ENCODE measurements around the gene NID2.

NID2 gene

GRCh38 chr14:52023518-52023917, 45.3 kb downstream of the NID2 start:
- DNase-seq: no peak

- DNase-seq: no peak
Measured at GRCh38 chr14:52021957-52022600, 46.8 kb downstream of the NID2 start.

DNA sequence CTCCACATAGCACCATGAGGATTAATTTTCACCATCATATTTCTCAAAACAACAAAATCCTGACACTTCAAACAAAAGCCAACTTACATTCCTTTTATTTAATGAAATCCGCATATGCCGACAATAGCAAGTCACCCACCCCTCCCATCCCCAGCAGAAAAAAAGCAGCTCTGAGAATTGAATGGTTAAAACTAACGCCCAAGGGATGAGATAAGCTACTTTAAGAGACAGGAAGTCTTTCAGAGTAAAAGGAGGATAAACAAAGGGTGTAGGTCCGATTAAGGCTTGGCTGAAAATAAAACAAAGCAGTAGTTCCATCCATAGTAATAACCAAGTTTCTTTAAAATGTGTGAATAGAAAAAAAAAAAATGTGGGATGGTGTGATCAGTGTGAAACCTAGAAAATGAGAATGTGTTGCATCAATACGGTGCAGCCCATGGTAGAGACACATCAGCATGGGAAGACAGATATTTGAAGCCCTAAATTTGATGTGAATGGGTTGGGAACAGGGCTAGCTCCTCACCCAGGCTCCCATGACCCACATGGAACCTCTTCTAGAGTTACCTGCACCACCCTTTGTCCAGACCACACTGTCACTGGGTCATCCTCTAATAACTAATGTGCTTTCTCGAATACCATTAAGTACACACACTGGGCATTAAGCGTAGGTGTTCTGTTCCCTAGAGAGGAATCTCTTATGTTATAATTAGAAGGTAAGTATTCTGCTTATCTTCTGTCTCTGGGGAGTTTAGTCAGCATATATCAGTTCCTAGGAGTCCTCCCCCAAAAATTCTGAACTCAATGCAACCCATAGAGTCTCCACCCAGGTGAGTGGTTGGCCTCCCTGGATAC, 47.8 kb downstream of the NID2 start:
- DNase-seq: no peak

- no peak for DNase-seq
Measured at GRCh38 chr14:52020161-52020714, 48.6 kb downstream of the NID2 start.

GRCh38 chr14:52018970-52019369, 49.9 kb downstream of the NID2 start:
- no peak for DNase-seq

DNA sequence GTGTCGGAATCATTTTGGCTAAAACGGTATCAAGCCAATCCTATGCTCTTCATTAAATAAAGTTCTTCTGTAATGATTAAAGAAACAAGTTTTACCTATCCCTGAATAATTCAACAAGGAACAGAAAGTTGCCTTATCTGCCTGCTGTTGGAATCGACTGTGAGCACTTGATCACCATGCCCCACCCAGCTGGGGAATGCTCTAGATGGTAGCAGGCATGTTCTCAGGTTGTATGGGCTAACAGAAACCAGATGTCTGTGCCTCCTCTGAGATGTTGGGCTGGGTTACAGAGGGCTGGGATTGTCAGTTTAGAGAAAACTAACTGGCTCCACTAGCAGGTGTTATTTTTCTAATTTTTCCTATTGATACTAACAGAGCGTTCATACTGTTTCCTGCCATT, 50.6 kb downstream of the NID2 start:
- no peak for DNase-seq

- no peak for DNase-seq
Measured at GRCh38 chr14:52015411-52016030, 53.3 kb downstream of the NID2 start.

DNA sequence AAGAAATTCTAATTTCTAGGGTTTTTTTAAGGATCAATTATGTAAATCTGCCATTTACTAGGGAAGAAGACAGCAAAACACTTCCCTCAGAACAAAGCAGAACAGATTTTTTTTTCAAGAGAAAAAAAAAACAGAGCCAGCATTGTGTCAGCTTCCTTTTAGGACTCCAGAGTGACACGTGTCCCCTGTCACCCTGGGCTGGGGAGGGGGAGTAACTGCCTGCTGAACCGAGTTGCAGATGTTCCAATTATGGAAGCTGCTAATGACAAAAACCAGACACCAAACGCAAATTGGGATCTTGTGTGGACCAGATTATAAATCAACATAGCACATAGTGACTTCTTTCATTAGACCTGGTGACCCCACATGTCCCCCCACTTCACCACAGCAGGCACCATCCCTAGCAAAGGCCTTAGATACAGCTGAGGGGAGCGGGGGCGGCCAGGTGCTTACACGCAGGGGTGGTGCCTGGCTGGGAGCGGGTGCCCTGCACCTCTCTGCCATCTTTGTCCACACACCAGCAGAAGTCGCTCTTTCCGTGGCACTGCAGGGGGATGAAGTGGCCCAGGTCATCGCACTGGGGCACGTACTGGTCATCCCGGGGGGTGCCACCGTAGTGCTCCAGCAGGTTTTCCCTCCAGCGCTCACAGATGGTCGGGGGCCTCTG, 54.1 kb downstream of the NID2 start:
- DNase-seq: no peak

GRCh38 chr14:52013984-52014600, 54.8 kb downstream of the NID2 start:
- DNase-seq: no peak

DNA sequence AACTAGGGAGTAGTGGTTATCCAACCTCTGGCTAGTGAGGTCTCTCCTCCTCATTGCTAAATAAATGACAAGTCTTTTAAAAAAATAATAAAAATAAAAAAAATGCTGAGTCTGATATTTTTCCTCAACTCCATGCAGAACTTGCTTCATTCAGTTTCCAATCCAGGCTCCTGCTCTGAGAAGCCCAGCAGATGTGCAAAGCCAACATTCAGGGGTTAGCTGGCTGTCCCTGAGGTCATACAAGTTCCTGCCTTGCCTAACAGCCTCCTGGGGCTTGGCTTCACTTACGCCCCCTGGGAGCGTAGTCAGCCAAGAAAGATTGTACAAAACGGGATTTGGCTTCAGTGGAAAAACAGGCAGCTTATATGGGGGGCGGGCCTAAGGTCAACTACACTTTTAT, 56.2 kb downstream of the NID2 start:
- DNase-seq: no peak

DNA sequence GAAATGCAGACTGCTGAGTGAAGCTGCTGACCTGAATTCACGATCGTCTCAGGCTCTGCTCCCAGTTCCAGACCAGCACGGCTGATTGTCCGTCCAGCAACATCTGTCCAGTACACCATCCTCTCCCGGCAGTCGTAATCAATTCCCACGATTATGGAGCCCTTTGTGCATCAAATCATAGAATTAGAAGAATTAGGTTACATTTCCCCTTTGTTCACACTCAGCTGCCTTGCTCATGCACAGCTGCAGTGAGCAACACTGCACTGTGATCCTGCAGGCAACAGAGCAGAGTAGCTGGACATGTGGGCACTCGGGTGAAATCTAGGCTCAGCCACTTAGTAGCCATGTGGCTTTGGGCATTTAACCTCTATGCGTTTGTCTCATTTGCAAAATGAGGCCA, 57.3 kb downstream of the NID2 start:
- no peak for DNase-seq

GRCh38 chr14:52010173-52010693, 58.6 kb downstream of the NID2 start:
- DNase-seq: no peak

GRCh38 chr14:52008136-52008535, 60.7 kb downstream of the NID2 start:
- DNase-seq: no peak

GRCh38 chr14:52007637-52008036, 61.2 kb downstream of the NID2 start:
- no peak for DNase-seq

- no peak for DNase-seq
Measured at GRCh38 chr14:52007211-52007610, 61.6 kb downstream of the NID2 start.

DNA sequence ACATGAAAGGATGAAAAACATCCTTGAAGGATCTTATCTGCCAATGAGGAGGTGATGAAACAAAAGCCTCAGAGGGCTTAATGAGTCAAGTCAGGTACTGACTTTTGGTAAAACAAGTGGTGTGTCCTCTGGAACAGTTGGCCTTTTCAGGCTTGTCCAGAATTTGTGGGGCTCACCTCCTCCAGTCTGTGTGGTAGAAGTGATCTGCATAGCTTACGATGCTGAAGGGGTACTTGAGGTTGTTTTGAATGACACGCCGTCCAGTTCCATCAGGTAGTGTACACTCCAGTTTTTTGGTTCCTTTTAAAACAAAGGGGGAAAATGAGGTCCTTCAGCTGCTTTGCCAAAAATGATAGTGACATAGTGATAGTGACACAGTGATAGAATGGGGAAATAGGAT, 62.5 kb downstream of the NID2 start:
- no peak for DNase-seq

- DNase-seq: no peak
Measured at GRCh38 chr14:52005625-52006024, 63.2 kb downstream of the NID2 start.

- no peak for DNase-seq
Measured at GRCh38 chr14:52003324-52003723, 65.5 kb downstream of the NID2 start.

- no peak for DNase-seq
Measured at GRCh38 chr14:52002542-52002941, 66.3 kb downstream of the NID2 start.

GRCh38 chr14:52000696-52001095, 68.2 kb downstream of the NID2 start:
- DNase-seq: no peak

- no peak for DNase-seq
Measured at GRCh38 chr14:52000019-52000582, 68.8 kb downstream of the NID2 start.

DNA sequence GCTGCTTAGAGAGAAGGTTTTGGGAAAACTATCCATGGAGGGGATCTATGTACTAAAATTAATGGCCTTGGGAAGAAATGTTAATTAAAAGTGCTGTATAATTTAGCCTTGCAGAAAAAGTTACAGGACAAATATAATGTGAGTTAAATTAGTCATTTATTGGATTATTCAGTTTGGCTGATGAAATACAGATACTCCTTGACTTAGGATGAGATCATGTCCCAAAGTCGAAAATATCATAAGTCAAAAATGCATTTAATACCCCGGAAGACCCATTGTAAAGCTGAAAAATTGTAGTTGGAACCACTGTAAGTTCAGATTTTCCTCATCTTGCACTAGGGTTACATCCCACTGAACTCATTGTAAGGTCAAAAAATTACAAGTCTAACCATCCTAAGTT, 69.8 kb downstream of the NID2 start:
- DNase-seq: no peak

Data from stimulated activated naive CD4-positive, alpha-beta T cell treated with Interleukin-2 at 50 U/mL for 16 hours (primary cell).